ENCODE results near the gene ZNF181.
A peak's percentile ranks its signal among the peaks of the same experiment; 100 is the strongest.

ZNF181 gene

DNA sequence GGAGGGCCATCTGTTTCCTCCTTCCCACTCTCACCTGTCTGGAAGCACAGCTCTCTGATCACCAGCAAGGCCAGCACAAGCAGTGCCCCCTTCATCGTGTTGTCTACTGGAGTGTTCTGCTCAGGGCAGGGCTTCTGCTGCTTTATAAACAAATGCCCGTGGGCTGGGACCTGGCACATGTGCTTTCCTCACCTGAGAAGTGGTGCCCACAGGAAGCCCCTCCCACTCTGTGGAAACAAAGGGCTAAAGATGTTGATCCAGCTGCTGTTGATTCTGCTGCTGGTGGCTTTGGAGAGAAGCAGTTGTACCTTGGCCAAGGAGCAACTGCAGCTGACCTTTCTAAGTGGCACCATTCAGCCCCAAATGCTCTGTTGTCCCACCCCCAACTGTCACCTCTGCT is 26.4 kb upstream of the ZNF181 start:
- no peak for DNase-seq
- WGBS (ENCODE audit: insufficient coverage), result 73% methylated on average over 2 of the region's 2 CpGs
- ChIA-PET POLR2A (no interaction called here), CTCF (no interaction called here)
- Histone ChIP-seq H3K4me3 (ENCODE audit: control insufficient read depth in 1 of 7, extremely low read depth in 1 of 7, insufficient read depth in 4 of 7, low read depth in 2 of 7, low read length in 6 of 7) (no peak overlapping the region), H3K27ac (ENCODE audit: insufficient read depth in 1 of 2, low read depth in 1 of 2, low read length in 2 of 2, poor library complexity in 1 of 2, severe bottlenecking in 2 of 2) (no peak overlapping the region), H3K36me3 (ENCODE audit: control insufficient read depth in 4 of 4, insufficient read depth in 4 of 4, low read length in 3 of 4) (no peaks in the 10 kb centered on the region), H3K9me3 (ENCODE audit: control extremely low read depth in 1 of 5, control insufficient read depth in 4 of 5, insufficient read depth in 2 of 5, low read depth in 1 of 5, low read length in 4 of 5) (peaks cover 0 to 14% (median 3%) of the 10 kb centered on the region in 5 experiments), H3K27me3 (replicated peaks in 2 of 5; ENCODE audit: control insufficient read depth in 4 of 5, insufficient read depth in 5 of 5, low read length in 4 of 5) (no peaks in the 10 kb centered on the region), H3K4me1 (ENCODE audit: control extremely low read depth in 1 of 4, control insufficient read depth in 4 of 4, insufficient read depth in 4 of 4, low read length in 3 of 4) (no peaks in the 10 kb centered on the region)

DNA sequence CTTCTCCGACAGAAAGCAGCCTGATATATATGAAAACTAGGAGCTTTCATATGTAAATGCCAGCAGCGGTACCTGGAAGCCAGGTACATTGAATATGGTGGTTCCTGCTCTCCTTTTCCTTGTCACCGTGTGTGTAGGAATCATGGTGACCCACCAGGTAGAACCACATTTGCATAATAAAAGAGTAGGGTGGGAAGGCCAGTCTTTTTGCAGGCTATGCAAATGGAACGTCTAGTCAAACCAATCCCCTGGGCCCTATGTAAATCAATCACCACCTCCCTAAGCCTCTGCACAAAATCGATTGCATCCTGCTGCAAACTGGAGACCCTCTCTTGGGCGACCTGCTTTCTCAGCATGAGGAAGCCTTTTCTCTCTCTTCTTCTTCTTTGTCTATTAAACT is 22.2 kb upstream of the ZNF181 start:
- H3K9me3 ChIP-seq (ENCODE audit: control extremely low read depth in 1 of 5, control insufficient read depth in 4 of 5, insufficient read depth in 2 of 5, low read depth in 1 of 5, low read length in 4 of 5), result peaks cover 6 to 38% (median 12%) of the 10 kb centered on the region in 5 experiments
- CTCF ChIA-PET, result interaction anchor here (1.4 to 3.8 kb wide), 3 partner anchors 73 to 670 kb away, joined by 3 to 41 read pairs (median 3); no protein-coding TSS in a partner anchor
- DNase-seq, result no peak
- no peaks in the 10 kb centered on the region for H3K27me3 ChIP-seq (replicated peaks in 2 of 5; ENCODE audit: control insufficient read depth in 4 of 5, insufficient read depth in 5 of 5, low read length in 4 of 5)
- no peaks in the 10 kb centered on the region for H3K36me3 ChIP-seq (ENCODE audit: control insufficient read depth in 4 of 4, insufficient read depth in 4 of 4, low read length in 3 of 4)
- 62% methylated on average over 5 of the region's 6 CpGs for WGBS (ENCODE audit: insufficient coverage)
- no peak overlapping the region for H3K27ac ChIP-seq (ENCODE audit: insufficient read depth in 1 of 2, low read depth in 1 of 2, low read length in 2 of 2, poor library complexity in 1 of 2, severe bottlenecking in 2 of 2)
- no peak overlapping the region for H3K4me3 ChIP-seq (ENCODE audit: control insufficient read depth in 1 of 7, extremely low read depth in 1 of 7, insufficient read depth in 4 of 7, low read depth in 2 of 7, low read length in 6 of 7)
- POLR2A ChIA-PET, result no interaction called here
- H3K4me1 ChIP-seq (ENCODE audit: control extremely low read depth in 1 of 4, control insufficient read depth in 4 of 4, insufficient read depth in 4 of 4, low read length in 3 of 4), result no peaks in the 10 kb centered on the region

DNA sequence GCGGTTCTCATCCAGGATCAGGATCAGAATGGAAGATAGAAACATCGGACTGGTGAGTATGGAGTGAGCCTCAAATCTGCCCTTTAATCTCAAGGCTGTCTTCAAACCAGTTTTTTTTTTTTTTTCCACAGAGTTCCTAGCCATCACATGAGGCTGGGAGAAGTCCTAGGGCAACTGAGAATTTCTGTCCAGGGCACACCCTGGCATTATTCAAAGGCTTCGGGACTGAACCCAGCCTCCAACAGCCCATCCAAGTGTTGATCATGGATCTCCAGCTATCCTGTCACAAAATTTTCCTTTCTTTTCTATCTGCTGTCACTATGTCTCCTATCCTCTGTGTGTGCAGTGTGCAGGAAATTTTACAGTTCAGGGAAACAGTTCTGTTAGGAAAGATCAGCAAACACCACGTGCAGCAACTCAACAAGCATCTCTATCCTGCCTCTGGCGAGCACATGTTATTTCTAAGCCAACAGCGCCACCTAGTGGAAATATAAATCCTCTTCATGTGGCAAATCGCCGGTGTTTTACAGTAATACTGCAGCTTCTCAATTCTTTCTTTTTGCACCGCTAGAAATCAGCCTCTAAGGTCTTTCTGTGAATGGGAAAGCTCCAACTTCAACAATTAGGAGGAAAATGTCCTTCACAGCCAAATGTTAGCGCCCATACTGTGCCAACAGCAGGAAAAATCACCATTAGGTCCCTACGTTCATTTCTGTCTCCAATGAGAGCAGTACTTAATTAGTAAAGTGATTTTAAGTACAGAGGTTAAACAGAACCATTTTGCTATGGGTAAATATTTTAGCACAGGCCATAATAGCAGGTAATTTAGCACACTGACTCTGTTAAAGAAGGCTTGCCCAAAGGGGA is 21.4 kb upstream of the ZNF181 start:
- POLR2A ChIA-PET, result no interaction called here
- Histone ChIP-seq H3K27ac (ENCODE audit: insufficient read depth in 1 of 2, low read depth in 1 of 2, low read length in 2 of 2, poor library complexity in 1 of 2, severe bottlenecking in 2 of 2) (no peak overlapping the region), H3K4me1 (ENCODE audit: control extremely low read depth in 1 of 4, control insufficient read depth in 4 of 4, insufficient read depth in 4 of 4, low read length in 3 of 4) (no peaks in the 10 kb centered on the region), H3K4me3 (ENCODE audit: control insufficient read depth in 1 of 7, extremely low read depth in 1 of 7, insufficient read depth in 4 of 7, low read depth in 2 of 7, low read length in 6 of 7) (no peak overlapping the region), H3K27me3 (replicated peaks in 2 of 5; ENCODE audit: control insufficient read depth in 4 of 5, insufficient read depth in 5 of 5, low read length in 4 of 5) (no peaks in the 10 kb centered on the region), H3K36me3 (ENCODE audit: control insufficient read depth in 4 of 4, insufficient read depth in 4 of 4, low read length in 3 of 4) (no peaks in the 10 kb centered on the region), H3K9me3 (ENCODE audit: control extremely low read depth in 1 of 5, control insufficient read depth in 4 of 5, insufficient read depth in 2 of 5, low read depth in 1 of 5, low read length in 4 of 5) (peaks cover 6 to 35% (median 9%) of the 10 kb centered on the region in 5 experiments)
- peak; percentile 80 to 89 (median 84) for DNase-seq
- CTCF ChIA-PET, result interaction anchor here (1.1 to 3.8 kb wide), 3 partner anchors 15 to 671 kb away, joined by 3 to 41 read pairs (median 3); no protein-coding TSS in a partner anchor
- WGBS (ENCODE audit: insufficient coverage), result 36% methylated on average over 11 of the region's 11 CpGs

DNA sequence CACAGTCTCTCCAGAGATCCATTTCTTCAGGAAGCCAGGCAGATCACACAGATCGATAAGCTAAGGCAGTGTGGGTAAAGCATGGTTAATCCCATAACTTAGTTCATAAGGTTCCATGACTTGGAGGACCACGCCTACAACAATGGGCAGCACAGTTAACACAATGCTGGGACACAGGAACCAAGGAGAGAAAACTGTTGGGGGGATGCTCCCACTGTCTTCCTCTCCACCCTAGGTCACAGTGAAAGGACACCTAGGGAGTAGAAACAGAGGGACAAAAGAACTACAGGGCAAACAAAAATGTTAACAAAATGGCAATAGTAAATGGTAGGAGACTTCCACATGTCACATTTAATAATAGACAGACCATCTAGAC is 20.8 kb upstream of the ZNF181 start:
- H3K27me3 ChIP-seq (replicated peaks in 2 of 5; ENCODE audit: control insufficient read depth in 4 of 5, insufficient read depth in 5 of 5, low read length in 4 of 5), result no peaks in the 10 kb centered on the region
- no peak overlapping the region for H3K4me3 ChIP-seq (ENCODE audit: control insufficient read depth in 1 of 7, extremely low read depth in 1 of 7, insufficient read depth in 4 of 7, low read depth in 2 of 7, low read length in 6 of 7)
- DNase-seq, result peak; percentile 8 to 15 (median 14)
- POLR2A ChIA-PET, result no interaction called here
- CTCF ChIA-PET, result interaction anchor here (1.1 to 3.8 kb wide), 3 partner anchors 14 to 672 kb away, joined by 3 to 41 read pairs (median 3); no protein-coding TSS in a partner anchor
- 100% methylated on average over 2 of the region's 2 CpGs for WGBS (ENCODE audit: insufficient coverage)
- no peaks in the 10 kb centered on the region for H3K4me1 ChIP-seq (ENCODE audit: control extremely low read depth in 1 of 4, control insufficient read depth in 4 of 4, insufficient read depth in 4 of 4, low read length in 3 of 4)
- no peak overlapping the region for H3K27ac ChIP-seq (ENCODE audit: insufficient read depth in 1 of 2, low read depth in 1 of 2, low read length in 2 of 2, poor library complexity in 1 of 2, severe bottlenecking in 2 of 2)
- peaks cover 6 to 33% (median 9%) of the 10 kb centered on the region in 5 experiments for H3K9me3 ChIP-seq (ENCODE audit: control extremely low read depth in 1 of 5, control insufficient read depth in 4 of 5, insufficient read depth in 2 of 5, low read depth in 1 of 5, low read length in 4 of 5)
- no peaks in the 10 kb centered on the region for H3K36me3 ChIP-seq (ENCODE audit: control insufficient read depth in 4 of 4, insufficient read depth in 4 of 4, low read length in 3 of 4)

DNA sequence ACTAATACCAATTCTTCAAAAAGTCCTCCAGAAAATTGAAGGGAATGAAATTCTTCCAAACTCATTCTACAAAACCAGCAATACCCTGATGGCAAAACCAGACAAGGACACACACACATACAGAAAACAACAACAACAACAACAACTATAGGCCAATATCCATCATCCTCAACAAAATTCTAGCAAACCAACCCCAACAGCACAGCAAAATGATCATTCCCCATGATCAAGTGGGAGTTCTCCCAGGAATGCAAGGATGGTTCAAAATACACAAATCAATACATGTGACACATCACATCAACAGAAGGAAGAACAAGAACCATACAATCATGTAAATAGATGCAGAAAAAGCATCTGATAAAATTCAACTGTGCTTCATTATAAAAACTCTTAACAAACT is 18.7 kb upstream of the ZNF181 start:
- Histone ChIP-seq H3K4me3 (ENCODE audit: control insufficient read depth in 1 of 7, extremely low read depth in 1 of 7, insufficient read depth in 4 of 7, low read depth in 2 of 7, low read length in 6 of 7) (no peak overlapping the region), H3K4me1 (ENCODE audit: control extremely low read depth in 1 of 4, control insufficient read depth in 4 of 4, insufficient read depth in 4 of 4, low read length in 3 of 4) (no peaks in the 10 kb centered on the region), H3K27ac (ENCODE audit: insufficient read depth in 1 of 2, low read depth in 1 of 2, low read length in 2 of 2, poor library complexity in 1 of 2, severe bottlenecking in 2 of 2) (no peak overlapping the region), H3K27me3 (replicated peaks in 2 of 5; ENCODE audit: control insufficient read depth in 4 of 5, insufficient read depth in 5 of 5, low read length in 4 of 5) (peaks cover 0 to 4% (median 0%) of the 10 kb centered on the region in 5 experiments), H3K36me3 (ENCODE audit: control insufficient read depth in 4 of 4, insufficient read depth in 4 of 4, low read length in 3 of 4) (no peaks in the 10 kb centered on the region), H3K9me3 (ENCODE audit: control extremely low read depth in 1 of 5, control insufficient read depth in 4 of 5, insufficient read depth in 2 of 5, low read depth in 1 of 5, low read length in 4 of 5) (peaks cover 6 to 33% (median 9%) of the 10 kb centered on the region in 5 experiments)
- POLR2A ChIA-PET, result no interaction called here
- DNase-seq, result no peak
- CTCF ChIA-PET, result no interaction called here

DNA sequence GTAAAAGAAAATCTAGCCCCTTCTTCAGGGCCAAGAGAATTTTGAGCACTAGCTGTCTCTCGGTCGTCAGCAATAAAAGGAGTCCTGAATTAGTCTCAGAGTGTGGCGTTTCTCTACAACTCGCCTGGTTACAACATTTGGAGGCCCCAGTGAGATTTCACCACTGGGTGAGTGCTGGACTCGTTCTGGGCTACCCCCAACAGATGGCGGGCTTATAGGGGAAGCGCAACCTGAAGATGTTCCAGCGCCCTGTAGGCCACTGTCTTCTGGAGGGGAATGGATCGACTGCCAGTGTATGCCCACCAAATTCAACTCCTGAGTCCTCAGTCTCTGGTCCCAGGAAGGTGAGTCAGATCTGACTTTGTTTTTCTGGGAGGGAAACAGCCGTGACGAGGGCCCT is 11.7 kb upstream of the ZNF181 start:
- ChIA-PET CTCF (no interaction called here), POLR2A (no interaction called here)
- DNase-seq, result no peak

DNA sequence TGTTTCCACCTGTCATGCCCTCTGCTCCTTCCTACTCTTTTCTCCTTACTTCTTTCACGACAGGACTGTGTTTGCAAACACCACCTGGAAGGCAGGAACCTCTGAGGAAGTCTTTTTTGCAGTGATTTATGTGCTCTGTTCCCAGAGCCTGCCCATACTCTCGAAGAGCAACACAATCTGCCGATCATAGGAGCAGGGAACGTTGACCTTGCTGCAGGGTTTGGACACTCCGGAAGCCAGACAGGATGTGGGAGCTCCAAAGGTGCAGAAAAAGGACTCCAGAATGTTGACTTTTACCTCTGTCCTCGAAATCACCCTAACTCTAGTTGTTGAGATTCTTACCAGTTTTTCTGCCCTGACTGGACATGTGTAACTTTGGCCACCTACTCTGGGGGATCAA is 8.6 kb upstream of the ZNF181 start:
- WGBS (ENCODE audit: insufficient coverage), result 53% methylated on average over 5 of the region's 6 CpGs
- no peaks in the 10 kb centered on the region for H3K36me3 ChIP-seq (ENCODE audit: control insufficient read depth in 4 of 4, insufficient read depth in 4 of 4, low read length in 3 of 4)
- no peak overlapping the region for H3K27ac ChIP-seq (ENCODE audit: insufficient read depth in 1 of 2, low read depth in 1 of 2, low read length in 2 of 2, poor library complexity in 1 of 2, severe bottlenecking in 2 of 2)
- ChIA-PET CTCF (no interaction called here), POLR2A (no interaction called here)
- no peaks in the 10 kb centered on the region for H3K4me1 ChIP-seq (ENCODE audit: control extremely low read depth in 1 of 4, control insufficient read depth in 4 of 4, insufficient read depth in 4 of 4, low read length in 3 of 4)
- no peak overlapping the region for H3K4me3 ChIP-seq (ENCODE audit: control insufficient read depth in 1 of 7, extremely low read depth in 1 of 7, insufficient read depth in 4 of 7, low read depth in 2 of 7, low read length in 6 of 7)
- no peak for DNase-seq
- peaks cover 0 to 8% (median 0%) of the 10 kb centered on the region in 5 experiments for H3K9me3 ChIP-seq (ENCODE audit: control extremely low read depth in 1 of 5, control insufficient read depth in 4 of 5, insufficient read depth in 2 of 5, low read depth in 1 of 5, low read length in 4 of 5)
- H3K27me3 ChIP-seq (replicated peaks in 2 of 5; ENCODE audit: control insufficient read depth in 4 of 5, insufficient read depth in 5 of 5, low read length in 4 of 5), result peaks cover 0 to 37% (median 0%) of the 10 kb centered on the region in 5 experiments

More for the DNA sequence above, 11.7 kb upstream of the ZNF181 start:
- Histone ChIP-seq H3K4me3 (ENCODE audit: control insufficient read depth in 1 of 7, extremely low read depth in 1 of 7, insufficient read depth in 4 of 7, low read depth in 2 of 7, low read length in 6 of 7) (no peak overlapping the region), H3K9me3 (ENCODE audit: control extremely low read depth in 1 of 5, control insufficient read depth in 4 of 5, insufficient read depth in 2 of 5, low read depth in 1 of 5, low read length in 4 of 5) (peaks cover 0 to under 1% (median 0%) of the 10 kb centered on the region in 5 experiments), H3K4me1 (ENCODE audit: control extremely low read depth in 1 of 4, control insufficient read depth in 4 of 4, insufficient read depth in 4 of 4, low read length in 3 of 4) (no peaks in the 10 kb centered on the region), H3K36me3 (ENCODE audit: control insufficient read depth in 4 of 4, insufficient read depth in 4 of 4, low read length in 3 of 4) (no peaks in the 10 kb centered on the region), H3K27ac (ENCODE audit: insufficient read depth in 1 of 2, low read depth in 1 of 2, low read length in 2 of 2, poor library complexity in 1 of 2, severe bottlenecking in 2 of 2) (no peak overlapping the region), H3K27me3 (replicated peaks in 2 of 5; ENCODE audit: control insufficient read depth in 4 of 5, insufficient read depth in 5 of 5, low read length in 4 of 5) (peaks cover 0 to 37% (median 2%) of the 10 kb centered on the region in 5 experiments)
- WGBS (ENCODE audit: insufficient coverage), result 78% methylated on average over 11 of the region's 11 CpGs
